ENCODE results near the gene TTYH2.

DNA sequence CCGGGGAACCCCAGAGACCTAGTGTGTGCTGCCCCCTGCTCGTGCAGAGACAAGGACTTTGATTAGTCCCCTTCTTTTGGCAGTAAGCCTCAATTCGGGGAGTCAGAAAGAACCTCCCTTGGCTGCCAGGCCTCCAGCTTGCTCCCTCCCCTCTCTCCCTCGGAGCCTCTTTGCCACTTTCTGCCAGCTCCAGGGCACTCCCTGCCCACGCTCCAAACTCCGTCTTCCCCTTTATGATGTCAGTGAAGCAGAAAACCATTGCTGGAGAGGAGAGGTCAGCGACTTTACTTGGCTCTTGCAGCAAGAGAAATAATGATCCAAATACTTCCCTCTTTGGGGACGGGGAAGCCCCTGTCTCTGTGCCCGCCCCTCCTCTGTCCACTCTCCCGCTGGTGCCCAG, 28.1 kb downstream of the TTYH2 start:
- TF ChIP-seq, protein P1, sequence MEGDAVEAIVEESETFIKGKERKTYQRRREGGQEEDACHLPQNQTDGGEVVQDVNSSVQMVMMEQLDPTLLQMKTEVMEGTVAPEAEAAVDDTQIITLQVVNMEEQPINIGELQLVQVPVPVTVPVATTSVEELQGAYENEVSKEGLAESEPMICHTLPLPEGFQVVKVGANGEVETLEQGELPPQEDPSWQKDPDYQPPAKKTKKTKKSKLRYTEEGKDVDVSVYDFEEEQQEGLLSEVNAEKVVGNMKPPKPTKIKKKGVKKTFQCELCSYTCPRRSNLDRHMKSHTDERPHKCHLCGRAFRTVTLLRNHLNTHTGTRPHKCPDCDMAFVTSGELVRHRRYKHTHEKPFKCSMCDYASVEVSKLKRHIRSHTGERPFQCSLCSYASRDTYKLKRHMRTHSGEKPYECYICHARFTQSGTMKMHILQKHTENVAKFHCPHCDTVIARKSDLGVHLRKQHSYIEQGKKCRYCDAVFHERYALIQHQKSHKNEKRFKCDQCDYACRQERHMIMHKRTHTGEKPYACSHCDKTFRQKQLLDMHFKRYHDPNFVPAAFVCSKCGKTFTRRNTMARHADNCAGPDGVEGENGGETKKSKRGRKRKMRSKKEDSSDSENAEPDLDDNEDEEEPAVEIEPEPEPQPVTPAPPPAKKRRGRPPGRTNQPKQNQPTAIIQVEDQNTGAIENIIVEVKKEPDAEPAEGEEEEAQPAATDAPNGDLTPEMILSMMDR (IDR thresholded peaks at IDR 0.05) = no peak
- TF ChIP-seq POLR2A (IDR thresholded peaks at IDR 0.05) = no peak
